HTR-8/SVneo (cell line): ENCODE measurements around the gene MTR.

Source experiments
- DNase-seq: peaks from one replicate; pipeline ENCODE4 v3.0.0; 2011; ENCODE audit warnings: low spot score, mixed read lengths; ENCODE audit not compliant: insufficient read length
- FAIRE-seq: peaks from 2 replicates; lab custom pipeline; 2011; peaks lifted over from hg19 to GRCh38; lab: Jason Lieb, UNC

Gene MTR

DNA sequence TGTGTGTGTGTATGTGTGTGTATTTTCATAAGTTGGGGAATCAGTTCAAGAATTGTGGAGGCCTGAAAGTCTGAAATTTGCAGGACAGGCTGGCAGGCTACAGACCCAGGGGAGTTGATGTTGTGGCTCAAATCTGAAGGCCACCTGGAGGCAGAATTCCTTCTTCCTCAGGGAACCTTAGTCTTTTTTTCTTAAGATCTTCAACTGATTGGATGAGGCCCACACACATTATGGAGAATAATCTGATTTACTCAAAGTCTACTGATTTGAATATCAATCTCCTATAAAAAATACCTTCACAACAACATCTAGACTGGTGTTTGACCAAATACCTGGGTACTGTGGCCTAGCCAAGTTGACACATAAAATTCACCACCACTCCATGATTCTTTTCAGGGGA, 147.3 kb downstream of the MTR start:
- FAIRE-seq (no peak), DNase-seq (no peak)

DNA sequence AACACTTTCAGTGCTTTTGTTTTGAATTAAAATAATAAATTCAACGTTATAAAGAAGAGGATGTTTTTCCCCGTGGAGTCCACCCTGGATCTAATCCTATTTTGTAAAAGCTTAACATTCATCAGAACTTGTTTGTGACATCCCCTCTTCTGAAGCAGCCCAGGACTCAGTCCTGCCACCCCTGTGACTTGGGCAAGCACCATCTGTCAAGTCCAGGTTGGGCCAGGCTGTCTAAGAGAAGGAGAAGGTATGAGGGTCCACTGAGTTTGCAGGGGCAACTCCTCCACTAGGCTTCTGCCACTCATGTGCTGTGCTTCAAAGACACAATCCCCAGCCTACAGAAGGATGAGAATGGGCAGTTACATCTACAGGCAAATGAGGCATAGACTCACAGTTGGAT, 149.5 kb downstream of the MTR start:
- DNase-seq = no peak
- no peak for FAIRE-seq

- FAIRE-seq = no peak
- DNase-seq = no peak
These were observed 149.9 kb downstream of the MTR start for GRCh38 chr1:236945002-236945401.

- FAIRE-seq (no peak), DNase-seq (no peak)
These were observed 152.7 kb downstream of the MTR start for GRCh38 chr1:236947794-236948193.

GRCh38 chr1:236948381-236948780, 153.3 kb downstream of the MTR start:
- DNase-seq = no peak
- no peak for FAIRE-seq

DNA sequence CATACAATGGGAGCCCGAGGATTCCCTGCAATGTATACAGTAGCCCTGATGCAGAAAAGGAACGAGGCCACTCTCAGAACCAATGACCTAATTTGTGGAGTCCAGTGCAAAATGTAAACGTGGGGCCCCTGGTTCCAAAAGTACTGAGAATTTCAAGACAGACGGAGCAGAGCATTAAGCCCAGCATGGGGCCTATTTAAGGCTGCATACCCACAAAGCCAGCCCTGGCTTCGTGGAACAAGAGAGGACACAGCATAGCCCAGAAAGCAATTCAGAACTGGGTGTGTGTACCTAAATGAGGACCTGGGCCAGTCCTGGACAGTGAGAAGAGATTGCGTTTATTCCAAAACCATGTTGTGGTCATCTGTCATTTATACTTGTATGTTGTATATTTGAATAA, 153.9 kb downstream of the MTR start:
- no peak for FAIRE-seq
- no peak for DNase-seq

DNA sequence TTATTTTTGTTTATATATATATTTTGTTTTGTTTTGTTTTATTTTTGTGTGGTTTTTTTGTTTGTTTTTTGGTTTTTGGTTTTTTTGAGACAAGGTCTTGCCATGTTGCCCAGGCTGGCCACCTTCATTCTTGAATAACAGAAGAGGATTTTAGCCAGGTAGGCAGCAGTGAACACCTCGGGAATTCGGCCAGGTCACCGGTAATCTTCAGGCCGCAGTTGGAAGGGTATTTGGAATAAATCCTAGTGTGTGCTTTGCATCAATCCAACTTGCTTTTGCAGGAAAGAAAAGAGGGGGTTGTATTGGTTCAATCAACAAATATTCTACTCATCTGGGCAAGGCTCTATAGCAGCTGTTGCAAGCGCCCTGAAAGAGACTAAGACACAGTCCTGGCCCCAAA, 155.3 kb downstream of the MTR start:
- DNase-seq (no peak), FAIRE-seq (no peak)

DNA sequence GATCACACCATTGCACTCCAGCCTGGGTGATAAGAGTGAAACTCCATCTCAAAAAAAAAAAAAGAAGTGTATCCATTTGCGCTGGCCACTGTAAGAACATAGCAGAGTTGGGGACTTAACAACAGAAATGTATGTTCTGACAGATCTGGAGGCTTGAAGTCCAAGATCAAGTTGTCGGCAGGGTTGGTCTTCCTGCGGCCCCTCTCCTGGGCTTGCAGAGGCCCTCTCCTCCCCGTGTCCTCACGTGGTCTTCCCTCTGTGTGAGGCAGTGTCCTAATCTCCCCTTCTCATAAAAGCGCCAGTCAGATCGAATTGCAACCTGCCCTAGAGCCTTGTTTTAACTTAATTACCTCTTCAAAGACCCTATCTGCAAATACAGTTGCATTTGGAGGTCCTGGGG, 156.6 kb downstream of the MTR start:
- DNase-seq = no peak
- FAIRE-seq = no peak

GRCh38 chr1:236952246-236953003, 157.3 kb downstream of the MTR start:
- no peak for FAIRE-seq
- DNase-seq = no peak

- FAIRE-seq = no peak
- DNase-seq = no peak
These were observed 158.1 kb downstream of the MTR start for GRCh38 chr1:236953151-236953700.
